Left lung (tissue), 10 donors: ENCODE results near the gene TXNDC2. TPM values are rescaled to one million over a fixed set of nuclear protein-coding genes. Genes with fewer than 3 reads are reported as not detected.

ENCODE experiments used
- ATAC-seq: fragments of 200-7000 bp; cut with Tn5 transposase; one replicate; pipeline ENCODE4 v1.9.1; 2020; ENCODE audit warnings: moderate library complexity
- DNase-seq, 4 donors: peaks; one replicate each; pipeline ENCODE4 v3.0.0-alpha.2; 2013 to 2020
- H3K27ac ChIP-seq, 2 donors: fragments of 200-600 bp; sonication (generic) in 1 of 2; one replicate each; pipeline versions ENCODE4 v1.5.0 to v1.8.0; 2020 to 2021
- H3K27me3 ChIP-seq, 2 donors: fragments of 200-600 bp; sonication (generic) in 1 of 2; one replicate each; pipeline versions ENCODE4 v1.5.0 to v1.8.0; 2020 to 2021
- H3K36me3 ChIP-seq, 2 donors: fragments of 200-600 bp; sonication (generic) in 1 of 2; one replicate each; pipeline versions ENCODE4 v1.5.0 to v1.8.0; 2020 to 2021
- H3K4me1 ChIP-seq, 2 donors: fragments of 200-600 bp; one replicate each; pipeline ENCODE4 v1.8.0; 2021
- H3K4me3 ChIP-seq, 2 donors: fragments of 200-600 bp; sonication (generic) in 1 of 2; one replicate each; pipeline versions ENCODE4 v1.5.0 to v1.8.0; 2020 to 2021; ENCODE audit warnings: mild to moderate bottlenecking in 1 of 2
- H3K9me3 ChIP-seq, 2 donors: fragments of 200-600 bp; sonication (generic) in 1 of 2; one replicate each; pipeline versions ENCODE4 v1.5.0 to v1.8.0; 2020 to 2021
- CTCF ChIP-seq, 2 donors: fragments of 200-600 bp; sonication (generic) in 1 of 2; IDR thresholded peaks; one replicate each; pipeline versions ENCODE4 v1.5.0 to v1.8.0; 2021; ENCODE audit warnings: antibody characterized with exemption in 2 of 2
- intact Hi-C, 2 donors: fragments of 100-400 bp; cut with DNase I; formaldehyde crosslinking; loops; one replicate each; pipeline versions ENCODE4 v1.11.2 to v1.14.2; 2022
- polyA plus RNA-seq, 6 donors: library from polyadenylated mRNA; unstranded; fragments of 120-200 nt; gene quantifications; one replicate each; pipeline ENCODE4 v1.2.1, GENCODE V29; 2013; ENCODE audit not compliant: insufficient read length in 6 of 6
- total RNA-seq, 2 donors: library from RNA; stranded (reverse); fragmentation: NEBNext Ultra II Directional; extraction: Animal tissue kit (Norgen Biotek cat#: 25700); gene quantifications; one replicate each; pipeline ENCODE4 v1.2.1, GENCODE V29; 2021
- donor health status: DM: no; HTN: yes; CAD: no.
- donor health status: DM: no; HTN: no; CAD: no.

The TXNDC2 gene
- total and polyA plus RNA-seq, 8 donors, result 0.08 to 0.36 (median 0.18) TPM; not detected in 1

- no peak for DNase-seq
Measured at GRCh38 chr18:9884090-9884489, 1.7 kb upstream of the TXNDC2 start.

GRCh38 chr18:9884532-9885140, 1.1 kb upstream of the TXNDC2 start:
- H3K27ac ChIP-seq, result no peak overlapping the region
- no peaks in the 10 kb centered on the region for H3K27me3 ChIP-seq
- intact Hi-C loops, result no loop called here
- no peak for ATAC-seq
- no peaks in the 10 kb centered on the region for H3K4me1 ChIP-seq
- H3K36me3 ChIP-seq, result no peaks in the 10 kb centered on the region
- TF ChIP-seq CTCF (IDR thresholded peaks at IDR 0.05), result no peak
- no peak for DNase-seq
- no peaks in the 10 kb centered on the region for H3K9me3 ChIP-seq
- no peak overlapping the region for H3K4me3 ChIP-seq

More at GRCh38 chr18:9884090-9884489, 1.7 kb upstream of the TXNDC2 start:
- intact Hi-C loops, result no loop called here
- no peaks in the 10 kb centered on the region for H3K36me3 ChIP-seq
- no peak for TF ChIP-seq CTCF (IDR thresholded peaks at IDR 0.05)
- H3K4me3 ChIP-seq, result no peak overlapping the region
- H3K4me1 ChIP-seq, result no peaks in the 10 kb centered on the region
- no peaks in the 10 kb centered on the region for H3K9me3 ChIP-seq
- no peak for ATAC-seq
- H3K27me3 ChIP-seq, result no peaks in the 10 kb centered on the region
- no peak overlapping the region for H3K27ac ChIP-seq

GRCh38 chr18:9886005-9886348, 204 bp downstream of the TXNDC2 start:
- no peak overlapping the region for H3K27ac ChIP-seq
- DNase-seq, result no peak
- TF ChIP-seq CTCF (IDR thresholded peaks at IDR 0.05), result no peak
- H3K4me1 ChIP-seq, result no peaks in the 10 kb centered on the region
- no peak for ATAC-seq
- intact Hi-C loops, result no loop called here
- no peaks in the 10 kb centered on the region for H3K27me3 ChIP-seq
- H3K4me3 ChIP-seq, result no peak overlapping the region
- no peaks in the 10 kb centered on the region for H3K9me3 ChIP-seq
- no peaks in the 10 kb centered on the region for H3K36me3 ChIP-seq

GRCh38 chr18:9887992-9888391, 2.2 kb downstream of the TXNDC2 start:
- TF ChIP-seq CTCF (IDR thresholded peaks at IDR 0.05), result no peak
- ATAC-seq (no peak), DNase-seq (no peak)
- Histone ChIP-seq H3K9me3 (no peaks in the 10 kb centered on the region), H3K27ac (no peak overlapping the region), H3K4me1 (no peaks in the 10 kb centered on the region), H3K4me3 (no peak overlapping the region), H3K36me3 (no peaks in the 10 kb centered on the region), H3K27me3 (no peaks in the 10 kb centered on the region)
- intact Hi-C loops, result no loop called here

- no peak for TF ChIP-seq CTCF (IDR thresholded peaks at IDR 0.05)
- H3K4me1 ChIP-seq, result no peaks in the 10 kb centered on the region
- no peak overlapping the region for H3K27ac ChIP-seq
- intact Hi-C loops, result no loop called here
- ATAC-seq (no peak), DNase-seq (no peak)
- H3K4me3 ChIP-seq, result no peak overlapping the region
- no peaks in the 10 kb centered on the region for H3K9me3 ChIP-seq
- no peaks in the 10 kb centered on the region for H3K27me3 ChIP-seq
- no peaks in the 10 kb centered on the region for H3K36me3 ChIP-seq
Measured at GRCh38 chr18:9890196-9890595, 4.4 kb downstream of the TXNDC2 start.
